Osteocyte (in vitro differentiated cells): Measurements from ENCODE around the gene CRB1. TPM values are rescaled to one million over a fixed set of nuclear protein-coding genes. Genes with fewer than 3 reads are reported as not detected.

ENCODE experiments used
- DNase-seq: peaks from one replicate; pipeline ENCODE4 v3.0.0; 2021; ENCODE audit warnings: mixed read lengths; ENCODE audit not compliant: unreplicated experiment; ENCODE audit errors: extremely low spot score
- H3K27ac Mint-ChIP-seq: one replicate; pipeline ENCODE4 v1.8.0; 2021; ENCODE audit warnings: mild to moderate bottlenecking, mixed read lengths; ENCODE audit not compliant: unreplicated experiment
- H3K27me3 Mint-ChIP-seq: one replicate; pipeline ENCODE4 v1.8.0; 2021; ENCODE audit warnings: mixed read lengths; ENCODE audit not compliant: unreplicated experiment
- H3K36me3 Mint-ChIP-seq: one replicate; pipeline ENCODE4 v1.8.0; 2021; ENCODE audit warnings: mixed read lengths; ENCODE audit not compliant: unreplicated experiment
- H3K4me1 Mint-ChIP-seq: one replicate; pipeline ENCODE4 v1.8.0; 2021; ENCODE audit warnings: mixed read lengths; ENCODE audit not compliant: unreplicated experiment
- H3K4me3 Mint-ChIP-seq: one replicate; pipeline ENCODE4 v1.8.0; 2021; ENCODE audit warnings: mild to moderate bottlenecking, moderate library complexity, mixed read lengths; ENCODE audit not compliant: unreplicated experiment
- H3K9me3 Mint-ChIP-seq: one replicate; pipeline ENCODE4 v1.8.0; 2021; ENCODE audit warnings: mixed read lengths; ENCODE audit not compliant: unreplicated experiment
- CTCF ChIP-seq: fragments of 200-600 bp; sonication (generic); IDR thresholded peaks from 2 replicates; pipeline ENCODE4 v1.5.0; 2021; ENCODE audit warnings: antibody characterized with exemption, mild to moderate bottlenecking, moderate library complexity
- total RNA-seq: library from RNA; stranded (reverse); gene quantifications from 2 replicates; pipeline ENCODE4 v1.2.1, GENCODE V29; 2021

CRB1 gene
- total RNA-seq, 1 donor from 2014 or later = not detected

GRCh38 chr1:197391303-197392226 is 123.5 kb downstream of the CRB1 start:
- no peak for TF ChIP-seq CTCF
- peaks cover 24% of the 10 kb centered on the region for H3K27me3 Mint-ChIP-seq
- DNase-seq = no peak
- H3K27ac Mint-ChIP-seq = peak overlapping the region; percentile 68
- peaks cover 21% of the 10 kb centered on the region for H3K4me1 Mint-ChIP-seq
- H3K9me3 Mint-ChIP-seq = no peaks in the 10 kb centered on the region
- no peak overlapping the region for H3K4me3 Mint-ChIP-seq
- no peaks in the 10 kb centered on the region for H3K36me3 Mint-ChIP-seq

- Mint-ChIP-seq H3K27ac (no peak overlapping the region), H3K9me3 (no peaks in the 10 kb centered on the region), H3K36me3 (no peaks in the 10 kb centered on the region), H3K4me1 (peaks cover 21% of the 10 kb centered on the region), H3K4me3 (no peak overlapping the region), H3K27me3 (peaks cover 24% of the 10 kb centered on the region)
- no peak for TF ChIP-seq CTCF
- DNase-seq = no peak
These were observed 124.5 kb downstream of the CRB1 start for GRCh38 chr1:197392541-197392940.

DNA sequence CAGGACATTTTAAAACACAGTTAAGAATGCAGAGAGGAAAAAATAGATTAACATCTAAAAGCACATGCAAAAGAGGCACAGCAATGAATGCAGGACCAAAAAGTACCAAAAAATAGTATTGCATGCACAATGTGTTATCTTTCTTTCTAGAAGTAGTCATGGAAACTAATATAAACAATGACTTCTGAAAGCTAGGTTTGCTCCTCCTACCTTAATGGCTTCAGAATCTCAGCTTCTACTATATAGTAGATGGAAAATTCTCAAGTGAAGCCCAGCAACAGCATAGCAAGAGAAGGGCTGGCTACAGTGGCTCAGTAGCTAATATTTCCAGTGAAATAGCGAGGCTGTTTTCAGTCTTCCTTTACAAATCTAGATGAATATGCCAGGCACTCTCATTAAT is 125.1 kb downstream of the CRB1 start:
- no peak overlapping the region for H3K27ac Mint-ChIP-seq
- H3K4me1 Mint-ChIP-seq = peaks cover 21% of the 10 kb centered on the region
- no peaks in the 10 kb centered on the region for H3K36me3 Mint-ChIP-seq
- no peak for DNase-seq
- H3K27me3 Mint-ChIP-seq = peaks cover 21% of the 10 kb centered on the region
- H3K4me3 Mint-ChIP-seq = no peak overlapping the region
- no peaks in the 10 kb centered on the region for H3K9me3 Mint-ChIP-seq
- no peak for TF ChIP-seq CTCF

GRCh38 chr1:197393772-197394171 is 125.7 kb downstream of the CRB1 start:
- H3K4me3 Mint-ChIP-seq = no peak overlapping the region
- H3K4me1 Mint-ChIP-seq = peaks cover 21% of the 10 kb centered on the region
- H3K27ac Mint-ChIP-seq = no peak overlapping the region
- no peak for TF ChIP-seq CTCF
- H3K27me3 Mint-ChIP-seq = peaks cover 19% of the 10 kb centered on the region
- no peak for DNase-seq
- no peaks in the 10 kb centered on the region for H3K9me3 Mint-ChIP-seq
- H3K36me3 Mint-ChIP-seq = no peaks in the 10 kb centered on the region

- TF ChIP-seq CTCF = no peak
- Mint-ChIP-seq H3K27ac (no peak overlapping the region), H3K27me3 (peaks cover 16% of the 10 kb centered on the region), H3K36me3 (no peaks in the 10 kb centered on the region), H3K4me1 (peaks cover 17% of the 10 kb centered on the region), H3K4me3 (no peak overlapping the region), H3K9me3 (no peaks in the 10 kb centered on the region)
- DNase-seq = no peak
These were observed 127.0 kb downstream of the CRB1 start for GRCh38 chr1:197394831-197395608.
